ENCODE results near the gene ARNT2.

DNA sequence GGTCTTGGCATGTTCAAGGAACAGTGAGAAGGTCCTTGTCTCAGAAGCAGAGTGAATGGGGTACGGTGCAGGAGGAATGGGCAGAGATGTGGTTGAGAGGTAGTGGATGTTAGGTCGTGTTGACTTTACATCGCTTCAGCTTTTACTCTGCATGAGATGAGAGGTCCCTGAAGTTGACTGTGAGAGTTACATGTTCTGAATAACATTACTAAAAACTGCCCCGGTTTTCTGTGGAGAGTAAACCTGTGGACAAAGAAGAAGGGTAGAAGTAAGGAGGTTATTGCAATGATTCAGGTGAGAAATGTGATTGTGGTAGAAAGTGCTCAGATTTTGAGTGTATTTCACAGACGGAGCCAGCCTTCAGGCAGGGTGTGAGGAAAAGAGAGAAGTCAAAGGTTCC is 105.6 kb downstream of the ARNT2 start:
- TF ChIP-seq, protein P1, sequence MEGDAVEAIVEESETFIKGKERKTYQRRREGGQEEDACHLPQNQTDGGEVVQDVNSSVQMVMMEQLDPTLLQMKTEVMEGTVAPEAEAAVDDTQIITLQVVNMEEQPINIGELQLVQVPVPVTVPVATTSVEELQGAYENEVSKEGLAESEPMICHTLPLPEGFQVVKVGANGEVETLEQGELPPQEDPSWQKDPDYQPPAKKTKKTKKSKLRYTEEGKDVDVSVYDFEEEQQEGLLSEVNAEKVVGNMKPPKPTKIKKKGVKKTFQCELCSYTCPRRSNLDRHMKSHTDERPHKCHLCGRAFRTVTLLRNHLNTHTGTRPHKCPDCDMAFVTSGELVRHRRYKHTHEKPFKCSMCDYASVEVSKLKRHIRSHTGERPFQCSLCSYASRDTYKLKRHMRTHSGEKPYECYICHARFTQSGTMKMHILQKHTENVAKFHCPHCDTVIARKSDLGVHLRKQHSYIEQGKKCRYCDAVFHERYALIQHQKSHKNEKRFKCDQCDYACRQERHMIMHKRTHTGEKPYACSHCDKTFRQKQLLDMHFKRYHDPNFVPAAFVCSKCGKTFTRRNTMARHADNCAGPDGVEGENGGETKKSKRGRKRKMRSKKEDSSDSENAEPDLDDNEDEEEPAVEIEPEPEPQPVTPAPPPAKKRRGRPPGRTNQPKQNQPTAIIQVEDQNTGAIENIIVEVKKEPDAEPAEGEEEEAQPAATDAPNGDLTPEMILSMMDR (IDR thresholded peaks at IDR 0.05) = no peak
- no peak for TF ChIP-seq POLR2AphosphoS5 (IDR thresholded peaks at IDR 0.05)
